HTERT RPE-1 (cell line): ENCODE measurements around the gene M6PR.
"Not testable (repeated sequence)": the region's sequence is repeated elsewhere in the genome, so short reads cannot be mapped to it uniquely, and the experiment has no call there.

Experiments
- in situ Hi-C: fragments of 300-500 bp; cut with MboI; formaldehyde crosslinking; loops from 4 replicates; pipeline ENCODE4 v1.14.3; 2020; ENCODE audit warnings: low sequenced_read_pairs

M6PR gene

GRCh38 chr12:8914033-8914715, 35.3 kb downstream of the M6PR start, which contains the start of gene PHC1:
PHC1 (plus strand) TSS chr12:8914509; CDS start chr12:8917678, 3,169 bp downstream.
- in situ Hi-C loops, result not testable (repeated sequence)

GRCh38 chr12:8913702-8914032, 35.8 kb downstream of the M6PR start:
- in situ Hi-C loops, result no loop called here

DNA sequence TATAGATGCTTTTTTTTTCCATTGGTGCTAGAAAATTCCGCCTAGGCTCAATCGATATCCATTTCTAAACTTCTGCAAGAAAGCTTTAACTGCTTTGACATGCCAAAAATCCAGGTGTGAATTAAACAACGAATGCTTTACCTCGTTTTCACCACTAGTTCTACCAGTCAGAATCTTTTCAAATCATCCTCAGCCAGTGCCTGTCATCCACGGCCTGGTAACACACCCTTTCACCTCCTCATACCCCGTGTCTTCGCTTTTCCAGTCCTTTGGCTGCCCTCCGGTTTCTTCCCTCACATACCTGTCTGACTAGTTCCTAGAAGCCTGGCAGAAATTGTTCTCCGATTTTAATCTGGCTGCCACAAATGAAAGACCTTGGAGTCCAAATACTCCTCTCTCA, 36.5 kb downstream of the M6PR start:
- in situ Hi-C loops, result no loop called here

- in situ Hi-C loops, result no loop called here
Observed at GRCh38 chr12:8911606-8912268, 37.7 kb downstream of the M6PR start.

GRCh38 chr12:8909752-8910151, 39.7 kb downstream of the M6PR start:
- in situ Hi-C loops, result no loop called here

GRCh38 chr12:8907513-8907912, 41.9 kb downstream of the M6PR start:
- in situ Hi-C loops, result no loop called here

DNA sequence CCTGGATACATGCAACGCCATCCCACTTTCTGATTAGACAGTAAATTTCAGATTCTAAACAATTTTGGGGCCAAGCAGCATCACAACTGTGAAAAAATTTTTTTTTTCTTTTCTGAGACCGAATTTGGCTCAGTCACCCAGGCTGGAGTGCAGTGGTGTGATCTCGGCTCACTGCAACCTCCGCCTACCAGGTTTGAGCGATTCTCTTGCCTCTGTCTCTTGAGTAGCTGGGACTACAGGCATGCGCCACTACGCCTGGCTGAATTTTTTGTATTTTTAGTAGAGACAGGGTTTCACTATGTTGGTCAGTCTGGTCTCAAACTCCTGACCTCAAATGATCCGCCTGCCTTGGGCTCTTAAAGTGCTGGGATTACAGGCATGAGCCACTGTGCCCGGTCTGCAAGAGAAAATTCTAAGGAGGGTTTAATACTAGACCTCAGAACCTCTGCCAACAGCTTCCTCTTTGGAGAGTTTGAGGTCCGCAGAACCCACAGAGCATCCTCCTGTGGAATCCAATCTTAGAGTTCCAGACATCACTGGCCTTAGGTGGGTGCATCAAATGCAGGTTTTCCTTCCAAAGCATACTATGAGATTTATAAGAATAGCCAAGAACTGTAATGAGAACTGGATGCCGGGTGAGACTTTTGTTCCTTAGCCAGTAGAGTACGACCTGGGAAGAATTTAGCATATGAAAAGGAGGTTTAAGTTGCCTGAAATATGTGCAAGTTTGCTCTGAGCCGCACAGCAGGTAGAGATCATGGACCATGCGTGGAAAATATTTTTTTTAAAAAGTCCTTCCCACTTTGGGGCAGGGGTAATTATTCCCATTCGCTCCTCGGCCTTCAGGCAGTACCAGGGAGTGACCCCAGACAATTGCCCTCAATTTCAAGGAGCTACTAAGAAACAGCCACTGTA, 42.9 kb downstream of the M6PR start:
- in situ Hi-C loops, result no loop called here

GRCh38 chr12:8905546-8905945, 43.9 kb downstream of the M6PR start:
- in situ Hi-C loops, result no loop called here

DNA sequence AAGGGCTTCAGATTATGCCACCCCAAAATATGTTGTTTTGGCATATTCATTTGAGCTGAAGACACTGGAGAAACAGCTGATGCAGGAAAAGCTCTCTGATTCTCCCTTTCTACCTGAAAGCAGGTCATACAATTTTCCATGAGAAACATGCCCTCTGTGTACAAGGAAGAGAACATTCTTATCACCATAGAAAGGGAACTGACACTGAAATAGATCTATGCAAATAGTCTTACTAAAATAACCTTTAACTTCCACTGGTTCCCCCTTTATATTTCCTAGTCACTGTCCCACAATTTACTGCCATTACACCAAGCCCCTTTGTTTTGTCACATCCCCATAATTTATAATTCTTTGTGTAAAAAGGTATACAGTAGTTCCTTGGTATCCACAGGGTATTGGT, 44.8 kb downstream of the M6PR start:
- in situ Hi-C loops, result no loop called here

GRCh38 chr12:8903646-8904045, 45.8 kb downstream of the M6PR start:
- in situ Hi-C loops, result no loop called here

DNA sequence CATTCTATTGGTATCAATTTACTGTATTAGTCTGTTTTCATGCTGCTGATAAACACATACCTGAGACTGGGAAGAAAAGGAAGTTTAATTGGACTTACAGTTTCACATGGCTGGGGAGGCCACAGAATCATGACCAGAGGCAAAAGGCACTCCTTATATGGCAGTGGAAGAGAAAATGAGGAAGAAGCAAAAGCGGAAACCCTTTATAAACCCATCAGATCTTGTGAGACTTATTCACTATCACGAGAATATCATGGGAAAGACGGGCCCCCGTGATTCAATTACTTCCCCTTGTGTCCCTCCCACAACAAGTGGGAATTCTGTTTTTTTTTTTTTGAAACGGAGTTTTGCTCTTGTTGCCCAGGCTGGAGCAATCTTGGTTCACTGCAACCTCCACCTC, 46.7 kb downstream of the M6PR start:
- in situ Hi-C loops, result not testable (repeated sequence)

DNA sequence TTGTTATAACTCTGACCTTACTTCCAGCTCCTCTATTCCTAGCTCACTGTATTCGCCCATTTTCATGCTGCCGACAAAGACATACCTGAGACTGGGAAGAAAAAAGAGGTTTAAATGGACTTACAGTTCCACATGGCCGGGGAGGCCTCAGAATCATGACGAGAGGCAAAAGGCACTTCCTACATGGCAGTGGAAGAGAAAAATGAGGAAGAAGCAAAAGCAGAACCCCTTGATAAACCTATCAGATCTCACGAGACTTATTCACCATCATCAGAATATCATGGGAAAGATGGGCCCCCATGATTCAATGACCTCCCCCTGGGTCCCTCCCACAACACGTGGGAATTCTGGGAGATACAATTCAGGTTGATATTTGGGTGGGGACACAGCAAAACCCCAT, 49.6 kb downstream of the M6PR start:
- in situ Hi-C loops, result no loop called here

DNA sequence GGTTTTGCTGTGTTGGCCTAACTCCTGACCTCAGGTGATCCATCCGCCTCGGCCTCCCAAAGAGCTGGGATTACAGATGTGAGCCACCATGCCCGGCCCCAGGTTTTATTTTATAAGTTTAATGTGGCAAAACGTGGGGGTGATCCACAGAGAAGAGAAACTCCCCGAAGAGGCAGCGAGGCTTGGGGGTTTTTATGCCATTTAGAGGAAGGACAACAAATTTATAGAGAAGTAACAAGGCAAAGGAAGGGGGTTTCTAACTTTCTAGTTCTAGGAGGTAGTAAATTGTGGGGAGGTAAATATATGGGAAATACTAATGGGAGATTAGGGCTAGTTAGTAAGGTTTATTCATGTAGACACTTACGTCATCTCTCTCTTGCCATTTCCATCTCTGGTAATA, 52.4 kb downstream of the M6PR start:
- in situ Hi-C loops, result no loop called here

GRCh38 chr12:8894986-8895385, 54.5 kb downstream of the M6PR start:
- in situ Hi-C loops, result no loop called here

DNA sequence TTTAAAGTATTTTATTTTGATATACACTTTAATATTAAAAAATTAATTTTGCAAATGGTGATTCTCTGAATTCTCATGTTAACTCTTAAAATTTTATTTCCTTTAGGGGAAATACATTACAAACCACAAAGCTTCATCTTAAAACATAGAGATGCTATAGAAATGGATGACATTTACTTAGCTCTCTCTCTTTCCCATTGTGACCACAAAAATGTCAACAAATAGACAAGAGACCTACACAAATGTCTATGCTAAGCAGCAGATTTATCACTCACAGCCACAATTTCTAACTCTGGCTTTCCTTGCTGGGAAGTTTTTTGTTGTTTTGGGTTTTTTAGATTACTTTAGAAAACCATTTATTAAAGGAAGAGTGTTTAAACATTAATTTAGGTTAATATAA, 55.1 kb downstream of the M6PR start:
- in situ Hi-C loops, result no loop called here

DNA sequence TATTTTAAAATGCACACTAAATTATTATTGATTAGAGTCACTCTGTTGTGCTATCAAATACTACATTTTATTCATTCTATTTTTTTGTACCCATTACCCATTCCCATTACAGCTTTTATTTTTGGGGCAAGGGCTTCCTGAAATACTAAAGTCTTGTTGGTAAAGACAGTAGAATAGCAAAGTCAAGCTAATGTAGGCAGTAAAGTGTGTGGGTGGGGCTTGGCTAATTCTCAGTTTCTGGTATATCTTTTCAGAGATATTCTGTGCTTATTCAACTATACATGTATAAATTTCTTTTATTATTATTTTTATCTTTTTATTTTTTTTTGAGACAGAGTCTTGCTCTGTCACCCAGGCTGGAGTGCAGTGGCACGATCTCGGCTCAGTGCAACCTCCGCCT, 57.5 kb downstream of the M6PR start:
- in situ Hi-C loops, result no loop called here
